ENCODE data around the gene COG2. TPM values are rescaled to one million over a fixed set of nuclear protein-coding genes. Genes with fewer than 3 reads are reported as not detected.

Gene COG2
- total RNA-seq, 1 donor from 2014 or later: 20.4 TPM

GRCh38 chr1:230669543-230669942, 27.3 kb downstream of the COG2 start:
- Histone ChIP-seq H3K27ac (no peak overlapping the region), H3K4me3 (no peak overlapping the region), H3K4me1 (no peaks in the 10 kb centered on the region), H3K36me3 (peaks cover 0 to 56% of the 10 kb centered on the region in 2 donors), H3K27me3 (no peaks in the 10 kb centered on the region), H3K9me3 (no peaks in the 10 kb centered on the region)
- intact Hi-C loops (cut with DNase I): no loop called here
- DNase-seq (ENCODE audit: extremely low spot score in 2 of 2): no peak
- TF ChIP-seq, protein P1, sequence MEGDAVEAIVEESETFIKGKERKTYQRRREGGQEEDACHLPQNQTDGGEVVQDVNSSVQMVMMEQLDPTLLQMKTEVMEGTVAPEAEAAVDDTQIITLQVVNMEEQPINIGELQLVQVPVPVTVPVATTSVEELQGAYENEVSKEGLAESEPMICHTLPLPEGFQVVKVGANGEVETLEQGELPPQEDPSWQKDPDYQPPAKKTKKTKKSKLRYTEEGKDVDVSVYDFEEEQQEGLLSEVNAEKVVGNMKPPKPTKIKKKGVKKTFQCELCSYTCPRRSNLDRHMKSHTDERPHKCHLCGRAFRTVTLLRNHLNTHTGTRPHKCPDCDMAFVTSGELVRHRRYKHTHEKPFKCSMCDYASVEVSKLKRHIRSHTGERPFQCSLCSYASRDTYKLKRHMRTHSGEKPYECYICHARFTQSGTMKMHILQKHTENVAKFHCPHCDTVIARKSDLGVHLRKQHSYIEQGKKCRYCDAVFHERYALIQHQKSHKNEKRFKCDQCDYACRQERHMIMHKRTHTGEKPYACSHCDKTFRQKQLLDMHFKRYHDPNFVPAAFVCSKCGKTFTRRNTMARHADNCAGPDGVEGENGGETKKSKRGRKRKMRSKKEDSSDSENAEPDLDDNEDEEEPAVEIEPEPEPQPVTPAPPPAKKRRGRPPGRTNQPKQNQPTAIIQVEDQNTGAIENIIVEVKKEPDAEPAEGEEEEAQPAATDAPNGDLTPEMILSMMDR (IDR thresholded peaks at IDR 0.05): no peak
- TF ChIP-seq POLR2AphosphoS5 (IDR thresholded peaks at IDR 0.05; ENCODE audit: insufficient read depth in 1 of 2, low read depth in 1 of 2) (no peak), POLR2A (IDR thresholded peaks at IDR 0.05) (no peak)

GRCh38 chr1:230674581-230674980, 32.3 kb downstream of the COG2 start:
- H3K27ac ChIP-seq: no peak overlapping the region
- no peaks in the 10 kb centered on the region for H3K27me3 ChIP-seq
- H3K4me1 ChIP-seq: no peaks in the 10 kb centered on the region
- TF ChIP-seq POLR2A (IDR thresholded peaks at IDR 0.05) (no peak), POLR2AphosphoS5 (IDR thresholded peaks at IDR 0.05; ENCODE audit: insufficient read depth in 1 of 2, low read depth in 1 of 2) (no peak)
- TF ChIP-seq, protein P1 (IDR thresholded peaks at IDR 0.05): no peak
- no peaks in the 10 kb centered on the region for H3K9me3 ChIP-seq
- no peak overlapping the region for H3K4me3 ChIP-seq
- DNase-seq (ENCODE audit: extremely low spot score in 2 of 2): no peak
- peaks cover 0 to 65% of the 10 kb centered on the region in 2 donors for H3K36me3 ChIP-seq
- intact Hi-C loops (cut with DNase I): no loop called here

GRCh38 chr1:230677200-230677599, 34.9 kb downstream of the COG2 start:
- H3K27me3 ChIP-seq: no peaks in the 10 kb centered on the region
- no peak overlapping the region for H3K27ac ChIP-seq
- TF ChIP-seq POLR2A (IDR thresholded peaks at IDR 0.05) (no peak), POLR2AphosphoS5 (IDR thresholded peaks at IDR 0.05; ENCODE audit: insufficient read depth in 1 of 2, low read depth in 1 of 2) (no peak)
- TF ChIP-seq, protein P1 (IDR thresholded peaks at IDR 0.05): no peak
- H3K4me3 ChIP-seq: no peak overlapping the region
- no peaks in the 10 kb centered on the region for H3K9me3 ChIP-seq
- intact Hi-C loops (cut with DNase I): no loop called here
- H3K4me1 ChIP-seq: peaks cover 9% of the 10 kb centered on the region
- DNase-seq (ENCODE audit: extremely low spot score in 2 of 2): no peak
- H3K36me3 ChIP-seq: peaks cover 0 to 73% of the 10 kb centered on the region in 2 donors

- intact Hi-C loops (cut with DNase I): no loop called here
- H3K27ac ChIP-seq: no peak overlapping the region
- H3K36me3 ChIP-seq: peaks cover 0 to 72% of the 10 kb centered on the region in 2 donors
- no peaks in the 10 kb centered on the region for H3K27me3 ChIP-seq
- no peak for DNase-seq (ENCODE audit: extremely low spot score in 2 of 2)
- no peaks in the 10 kb centered on the region for H3K9me3 ChIP-seq
- H3K4me3 ChIP-seq: no peak overlapping the region
- peaks cover 18% of the 10 kb centered on the region for H3K4me1 ChIP-seq
- TF ChIP-seq POLR2AphosphoS5 (IDR thresholded peaks at IDR 0.05; ENCODE audit: insufficient read depth in 1 of 2, low read depth in 1 of 2) (no peak), POLR2A (IDR thresholded peaks at IDR 0.05) (no peak)
- TF ChIP-seq, protein P1 (IDR thresholded peaks at IDR 0.05): no peak
These were observed 36.9 kb downstream of the COG2 start for GRCh38 chr1:230679192-230679591.

DNA sequence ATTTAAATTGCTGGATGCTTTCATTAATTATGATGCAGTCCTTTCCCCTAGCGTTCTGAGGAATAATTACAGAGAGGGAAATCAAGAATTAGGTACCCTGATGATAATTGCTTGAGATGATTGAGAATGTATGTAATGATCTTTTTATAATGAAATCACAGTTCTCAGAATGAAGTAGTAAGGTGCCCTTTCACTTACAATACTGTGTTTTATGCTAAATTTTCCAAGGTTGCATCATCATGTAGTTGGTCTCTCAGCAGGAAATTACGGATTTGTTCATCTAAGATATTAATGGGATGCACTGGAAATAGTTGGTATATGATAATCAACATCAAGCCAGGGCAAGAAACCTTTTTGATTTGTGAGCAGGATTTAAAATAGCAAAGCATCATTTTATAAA, 37.5 kb downstream of the COG2 start:
- Histone ChIP-seq H3K4me1 (peaks cover 18% of the 10 kb centered on the region), H3K27me3 (no peaks in the 10 kb centered on the region), H3K9me3 (no peaks in the 10 kb centered on the region), H3K27ac (no peak overlapping the region), H3K4me3 (no peak overlapping the region), H3K36me3 (peaks cover 0 to 73% of the 10 kb centered on the region in 2 donors)
- TF ChIP-seq, protein P1 (IDR thresholded peaks at IDR 0.05): no peak
- TF ChIP-seq POLR2A (IDR thresholded peaks at IDR 0.05): no peak
- no peak for TF ChIP-seq POLR2AphosphoS5 (IDR thresholded peaks at IDR 0.05; ENCODE audit: insufficient read depth in 1 of 2, low read depth in 1 of 2)
- intact Hi-C loops (cut with DNase I): no loop called here
- no peak for DNase-seq (ENCODE audit: extremely low spot score in 2 of 2)
